ENCODE measurements around the gene JMJD1C. TPM values are rescaled to one million over a fixed set of nuclear protein-coding genes. Genes with fewer than 3 reads are reported as not detected.

The JMJD1C gene
- total RNA-seq, 1 experiment from 2014 or later, result 32.1 TPM

- peak; percentile 11 for DNase-seq (ENCODE audit: low read depth)
These were observed 27.0 kb downstream of the JMJD1C start for GRCh38 chr10:63438506-63439498.

DNA sequence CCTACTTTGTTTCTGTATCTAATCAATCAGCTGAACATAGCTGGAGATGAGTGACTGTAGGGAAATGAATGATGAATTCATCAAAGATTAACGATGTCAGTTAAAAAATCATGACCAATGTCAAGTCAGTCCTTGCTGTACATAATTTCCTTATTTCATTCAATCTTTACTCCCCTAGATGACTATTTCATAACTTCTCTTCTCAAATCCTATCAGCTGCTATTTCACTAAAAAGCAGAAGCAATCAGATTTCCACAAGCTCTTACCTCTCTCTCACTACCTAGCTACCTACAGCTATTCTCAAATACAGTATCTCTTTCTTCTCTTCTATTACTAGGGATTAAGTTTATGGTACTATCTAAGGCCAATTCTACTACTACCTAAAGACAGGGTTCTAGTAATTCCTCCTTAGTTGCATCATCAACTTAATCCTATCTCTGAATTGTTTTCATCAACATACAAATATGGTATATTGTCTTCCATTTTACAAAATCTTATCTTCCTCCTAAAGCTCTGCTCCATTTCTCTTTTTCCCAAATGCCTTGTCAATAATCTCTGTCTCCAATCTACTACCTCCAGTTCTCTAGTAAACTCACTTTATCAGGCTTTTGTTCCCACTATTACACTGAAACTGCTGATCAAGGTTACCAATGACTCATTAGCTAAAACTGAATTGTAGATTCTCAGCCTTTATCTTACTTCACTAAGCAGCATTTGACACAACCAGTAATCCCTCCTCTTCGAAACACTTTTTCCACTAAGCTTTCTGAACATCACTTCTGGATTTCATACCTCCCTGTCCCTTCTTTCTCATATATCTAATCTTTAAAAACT, 28.4 kb downstream of the JMJD1C start:
- peak; percentile 42 for DNase-seq (ENCODE audit: low read depth)

DNA sequence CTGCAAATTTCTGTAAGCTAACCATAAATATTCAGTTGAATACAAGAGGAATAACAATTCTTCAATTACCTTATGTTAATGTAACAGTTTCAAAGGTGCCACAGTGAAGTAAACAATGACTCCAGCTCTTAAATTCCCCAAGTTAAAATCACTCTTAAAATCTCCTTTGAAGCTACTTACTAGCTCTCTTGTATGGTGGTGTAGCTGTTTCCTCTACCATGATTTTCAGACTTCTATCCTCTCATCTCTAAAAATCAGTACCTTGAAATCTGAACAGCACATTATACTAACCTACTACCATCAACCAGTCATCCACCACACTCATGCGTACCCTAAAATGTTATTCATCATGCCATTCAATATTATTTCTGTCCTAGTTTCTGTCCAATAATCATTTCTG, 29.6 kb downstream of the JMJD1C start:
- DNase-seq (ENCODE audit: low read depth), result no peak

DNA sequence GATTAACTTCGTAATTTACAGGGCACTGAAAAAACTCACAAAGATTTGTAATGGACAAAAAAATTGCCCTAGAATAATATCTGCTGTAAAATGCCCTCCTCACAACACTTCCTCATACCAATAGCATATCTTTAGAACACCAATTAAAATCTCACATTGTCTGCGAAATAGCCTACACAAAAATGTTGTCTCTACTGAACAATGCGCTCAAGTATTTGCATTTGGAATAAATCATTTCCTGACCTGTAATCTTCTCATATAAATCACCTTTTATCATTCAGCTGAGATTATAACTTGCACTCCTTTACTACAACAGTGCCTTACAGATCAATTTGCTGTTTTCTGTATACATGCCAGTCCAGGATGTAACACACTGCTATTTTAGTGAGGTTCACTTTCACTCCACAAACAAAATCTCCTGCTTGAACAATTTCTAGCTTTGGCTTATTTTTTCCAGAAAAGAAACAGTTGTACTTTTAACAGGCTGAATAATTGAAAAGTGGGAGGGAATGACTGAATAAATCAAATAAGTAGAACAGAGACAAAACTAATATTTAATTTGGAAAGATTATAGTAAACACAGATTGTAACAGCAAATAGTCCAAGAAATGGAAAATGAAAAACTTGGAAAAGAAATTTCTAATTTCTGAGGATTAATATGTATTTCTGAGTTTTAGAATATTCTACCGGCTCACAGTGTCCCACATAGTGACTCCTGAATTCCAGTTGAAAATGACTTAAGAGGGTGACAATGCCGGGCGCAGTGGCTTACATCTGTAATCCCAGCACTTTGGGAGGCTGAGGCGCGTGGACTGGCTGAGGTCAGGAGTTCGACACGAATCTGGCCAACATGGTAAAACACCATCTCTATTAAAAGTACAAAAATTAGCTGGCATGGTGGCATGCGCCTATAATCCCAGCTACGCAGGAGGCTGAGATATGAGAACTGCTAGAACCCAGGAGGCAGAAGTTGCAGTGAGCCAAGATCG, 30.6 kb downstream of the JMJD1C start:
- no peak for DNase-seq (ENCODE audit: low read depth)

- DNase-seq (ENCODE audit: low read depth), result peak; percentile 63
These were observed 33.6 kb downstream of the JMJD1C start for GRCh38 chr10:63431962-63432797.

DNA sequence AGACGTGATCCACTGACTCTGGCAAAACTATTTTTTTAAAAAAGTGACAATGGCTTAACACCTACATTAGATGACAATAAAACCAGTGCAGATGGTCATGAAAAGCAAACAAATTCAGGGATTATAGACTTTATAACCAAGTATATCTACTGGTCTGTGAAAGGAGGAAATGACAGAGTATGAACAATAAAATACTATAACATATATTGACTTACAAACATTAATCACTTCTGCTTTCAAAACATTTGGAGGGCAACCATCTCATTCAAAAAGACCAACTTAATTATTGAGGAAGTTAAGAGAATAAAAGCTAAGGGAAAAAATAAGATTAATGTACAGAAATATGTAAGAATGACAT, 34.8 kb downstream of the JMJD1C start:
- no peak for DNase-seq (ENCODE audit: low read depth)

DNA sequence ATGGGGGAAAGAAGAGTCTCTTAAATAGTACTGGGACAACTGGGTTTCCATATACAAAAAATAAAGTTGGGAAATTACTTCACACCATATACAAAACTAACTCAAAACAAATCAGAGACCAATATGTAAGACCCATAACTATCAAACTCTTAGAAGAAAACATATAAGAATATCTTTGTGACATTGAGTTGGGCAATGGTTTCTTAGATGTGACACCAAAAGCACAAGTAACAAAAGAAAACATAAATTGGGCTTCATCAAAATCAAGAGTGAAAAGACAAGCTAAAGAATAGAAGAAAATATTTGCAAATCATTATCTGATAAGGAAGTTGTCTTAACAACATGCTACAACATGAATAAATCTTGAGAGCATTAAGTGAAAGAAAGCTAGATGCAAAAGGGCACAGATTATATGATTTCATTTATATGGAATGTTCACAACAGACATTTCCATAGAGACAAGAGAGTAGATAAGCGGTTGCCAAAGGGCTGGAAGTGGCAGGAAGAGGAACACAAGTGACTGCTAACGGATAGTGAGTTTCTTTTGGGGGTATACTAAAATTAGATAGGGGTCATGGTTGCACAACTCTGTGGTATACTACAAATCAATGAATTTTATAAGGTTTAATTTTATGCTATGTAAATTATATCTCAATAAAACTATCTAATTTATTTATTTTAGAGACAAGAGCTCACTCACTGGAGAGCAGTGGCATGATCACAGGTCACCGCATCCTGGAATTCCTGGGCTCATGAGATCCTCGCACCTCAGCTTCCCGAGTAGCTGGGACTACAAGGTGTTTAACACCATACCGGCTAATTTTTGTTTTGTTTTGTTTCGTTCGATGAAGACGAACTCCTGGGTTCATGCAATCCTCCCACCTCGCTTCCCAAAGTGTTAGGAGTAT, 35.4 kb downstream of the JMJD1C start:
- DNase-seq (ENCODE audit: low read depth), result peak; percentile 89

GRCh38 chr10:63429281-63429680, 36.5 kb downstream of the JMJD1C start:
- DNase-seq (ENCODE audit: low read depth), result peak; percentile 35

DNA sequence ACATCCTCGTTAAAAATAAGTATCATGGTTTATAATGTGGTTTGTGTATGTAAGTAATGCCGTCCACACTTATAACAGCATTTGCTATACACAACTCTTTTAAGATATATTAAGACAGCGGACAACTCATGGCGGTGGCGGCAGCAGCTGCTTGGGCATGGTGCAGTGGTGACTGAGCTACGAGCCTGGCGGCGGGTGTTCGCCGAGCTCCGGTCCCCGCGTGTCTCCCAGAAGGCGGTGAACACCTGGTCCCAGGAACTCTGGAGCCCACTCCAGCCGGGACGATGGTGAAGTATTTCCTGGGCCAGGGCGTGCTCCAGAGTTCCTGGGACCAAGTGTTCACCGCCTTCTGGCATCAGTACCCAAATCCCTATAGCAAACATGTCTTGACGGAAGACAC, 38.8 kb downstream of the JMJD1C start:
- no peak for DNase-seq (ENCODE audit: low read depth)

DNA sequence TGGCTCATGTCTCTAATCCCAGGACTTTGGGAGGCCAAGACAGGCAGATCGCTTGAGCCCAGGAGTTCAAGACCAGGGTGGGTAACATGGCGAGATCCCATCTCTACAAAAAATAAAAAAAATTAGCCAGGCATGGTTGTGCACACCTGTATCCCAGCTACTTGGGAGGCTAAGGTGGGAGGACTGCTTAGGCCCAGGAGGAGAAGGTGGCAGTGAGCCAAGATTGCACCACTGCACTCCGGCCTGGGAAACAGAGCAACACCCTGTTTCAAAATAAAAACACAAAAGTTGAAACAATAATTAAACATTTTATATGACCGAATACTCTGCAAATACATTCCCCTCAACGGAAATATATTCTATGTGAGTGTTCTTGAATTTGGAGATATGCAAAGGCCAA, 40.3 kb downstream of the JMJD1C start:
- no peak for DNase-seq (ENCODE audit: low read depth)

DNA sequence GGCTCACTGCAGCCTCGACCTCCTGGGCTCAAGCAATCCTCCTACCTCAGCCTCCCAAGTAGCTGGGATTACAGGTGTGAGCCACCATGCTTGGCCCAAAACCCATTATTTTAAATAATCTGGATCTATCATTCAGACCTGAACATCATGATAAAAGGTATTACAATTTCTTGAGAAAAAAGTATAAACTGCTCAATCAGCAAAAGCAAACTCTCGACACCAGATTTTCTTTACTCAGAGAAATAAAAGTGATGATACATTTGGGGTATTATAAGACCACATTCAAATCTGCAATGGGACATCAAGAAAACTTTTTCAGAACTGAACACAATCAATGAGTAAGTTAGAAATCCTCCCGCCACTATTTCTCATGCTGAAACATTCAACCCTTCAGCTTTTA, 41.2 kb downstream of the JMJD1C start:
- no peak for DNase-seq (ENCODE audit: low read depth)

DNA sequence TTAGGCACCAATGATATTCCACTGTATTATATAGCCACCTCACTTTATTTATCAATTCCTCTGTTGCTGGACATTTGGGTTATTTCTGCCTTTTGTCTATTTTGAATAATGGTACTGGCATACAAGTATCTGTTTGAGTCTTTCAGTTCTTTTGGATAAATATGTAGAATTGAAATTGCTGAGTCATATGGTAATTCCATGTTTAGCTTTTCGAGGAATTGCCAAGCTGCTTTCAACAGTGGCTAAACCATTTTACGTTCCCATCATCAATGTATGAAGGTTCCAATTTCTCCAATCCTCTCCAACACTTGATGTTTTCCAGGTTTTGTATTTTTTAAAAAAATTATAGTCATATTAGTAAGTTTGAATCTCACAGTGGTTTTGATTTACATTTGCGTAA, 42.3 kb downstream of the JMJD1C start:
- no peak for DNase-seq (ENCODE audit: low read depth)

GRCh38 chr10:63421591-63421990, 44.2 kb downstream of the JMJD1C start:
- DNase-seq (ENCODE audit: low read depth), result no peak

DNA sequence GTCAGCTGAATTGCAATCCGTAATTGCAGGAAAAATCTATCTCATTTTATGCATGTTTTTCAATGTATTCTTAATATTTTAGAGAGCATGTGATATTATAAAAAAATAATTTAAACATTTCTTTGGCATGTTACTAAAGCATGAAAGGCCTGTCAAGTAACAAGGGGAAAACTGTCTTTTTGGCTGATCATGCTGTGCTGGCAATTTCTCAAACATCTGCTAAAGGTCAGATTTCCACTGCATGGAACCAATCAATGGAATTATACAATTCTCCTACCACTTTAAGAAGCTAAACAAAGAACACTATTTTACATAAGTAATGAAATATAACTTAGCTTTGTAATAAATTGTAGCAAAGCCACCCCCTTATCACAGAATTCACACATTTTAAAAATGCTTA, 49.4 kb downstream of the JMJD1C start:
- no peak for DNase-seq (ENCODE audit: low read depth)

DNA sequence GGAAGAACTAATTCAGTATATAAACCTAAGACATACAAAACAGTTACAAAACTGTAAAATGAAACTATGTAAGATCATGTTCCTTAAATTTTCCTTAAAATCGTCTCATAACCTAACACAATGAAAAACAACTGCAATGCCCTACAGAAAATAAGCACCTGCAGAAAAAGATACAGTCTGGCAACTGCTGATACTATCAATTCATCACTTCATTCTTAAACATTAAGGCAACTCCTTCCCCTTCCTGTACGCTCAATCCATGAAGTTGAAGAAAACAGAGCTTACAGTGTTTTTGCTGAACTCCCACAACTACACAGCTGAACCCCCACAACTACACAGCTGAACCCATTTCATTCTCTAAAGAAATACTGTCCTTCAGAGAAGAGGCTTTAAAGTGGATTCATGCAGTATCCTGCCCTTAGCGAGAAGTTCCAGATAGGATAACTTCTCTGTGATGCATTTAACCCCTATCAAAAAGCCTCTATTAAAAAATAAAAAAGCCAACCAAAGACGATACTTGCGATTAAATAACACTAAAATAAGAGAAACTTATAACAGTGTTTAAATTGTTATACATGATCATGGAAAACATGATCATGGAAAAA, 50.0 kb downstream of the JMJD1C start:
- no peak for DNase-seq (ENCODE audit: low read depth)

DNA sequence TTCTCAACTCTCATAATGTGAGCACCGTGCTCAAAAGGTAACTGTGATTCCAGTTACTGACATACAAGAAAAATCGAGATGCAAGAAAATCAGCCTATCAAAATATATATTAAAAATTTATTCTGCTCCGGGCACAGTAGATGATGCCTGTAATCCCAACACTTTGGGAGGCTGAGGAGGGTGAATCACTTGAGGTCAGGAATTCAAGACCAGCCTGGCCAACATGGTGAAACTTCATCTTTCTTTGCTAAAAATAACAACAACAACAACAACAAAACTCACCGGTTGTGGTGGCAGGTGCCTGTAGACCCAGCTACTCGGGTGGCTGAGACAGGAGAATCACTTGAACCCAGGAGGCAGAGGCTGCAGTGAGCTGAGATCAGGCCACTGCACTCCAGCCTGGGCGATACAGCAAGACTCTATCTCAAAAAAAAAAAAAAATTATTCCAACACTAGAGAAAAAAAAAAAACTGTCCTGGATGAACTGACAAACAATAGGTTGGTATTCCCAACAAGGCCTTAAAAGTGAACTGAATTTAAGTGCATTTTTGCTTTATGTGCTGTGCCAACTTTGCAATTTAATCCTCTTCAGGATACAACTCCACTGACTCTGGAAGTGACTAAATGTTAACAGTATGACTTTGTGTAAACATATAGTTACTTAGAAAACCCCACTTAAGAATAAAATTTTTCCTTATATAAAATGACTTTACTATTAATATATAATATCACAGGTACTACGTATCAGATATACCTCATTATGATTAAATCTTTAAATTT, 51.1 kb downstream of the JMJD1C start:
- DNase-seq (ENCODE audit: low read depth), result peak; percentile 57

- no peak for DNase-seq (ENCODE audit: low read depth)
These were observed 52.3 kb downstream of the JMJD1C start for GRCh38 chr10:63413429-63413828.

DNA sequence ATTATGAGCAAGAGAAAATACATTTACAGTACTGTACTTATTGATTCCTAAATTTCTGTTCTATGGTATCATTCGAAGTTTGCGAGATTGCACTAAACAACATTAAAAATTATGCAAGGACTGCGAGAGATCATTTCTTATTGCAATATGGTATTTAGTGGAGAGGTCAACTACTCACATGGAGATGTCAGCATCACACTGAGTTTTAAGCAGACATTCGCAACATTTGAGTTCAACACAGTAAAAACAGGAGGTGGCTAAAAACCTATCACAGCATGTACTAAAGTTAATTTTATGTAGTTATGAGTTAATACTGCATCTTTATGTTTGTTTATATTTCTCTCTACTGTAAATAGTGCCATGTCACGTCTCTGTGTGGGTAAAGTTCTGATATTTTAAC, 53.5 kb downstream of the JMJD1C start:
- DNase-seq (ENCODE audit: low read depth), result no peak

Measured in M059J (cell line).